Nephron progenitor cell (in vitro differentiated cells): Measurements from ENCODE around the gene ADARB2.

Experiments used
- DNase-seq: peaks from one replicate; pipeline ENCODE4 v3.0.0; 2021
- H3K27ac Mint-ChIP-seq: 2 replicates; pipeline ENCODE4 v1.8.0; 2021; ENCODE audit warnings: mild to moderate bottlenecking, moderate library complexity, mixed read lengths
- H3K27me3 Mint-ChIP-seq: 2 replicates; pipeline ENCODE4 v1.8.0; 2021; ENCODE audit warnings: mild to moderate bottlenecking, low read depth, mixed read lengths; ENCODE audit not compliant: poor library complexity
- H3K36me3 Mint-ChIP-seq: 2 replicates; pipeline ENCODE4 v1.8.0; 2021; ENCODE audit warnings: low read depth, mixed read lengths
- H3K4me1 Mint-ChIP-seq: 2 replicates; pipeline ENCODE4 v1.8.0; 2021; ENCODE audit warnings: mixed read lengths
- H3K4me3 Mint-ChIP-seq: 2 replicates; pipeline ENCODE4 v1.8.0; 2021; ENCODE audit warnings: mild to moderate bottlenecking, moderate library complexity, mixed read lengths
- H3K9me3 Mint-ChIP-seq: 2 replicates; pipeline ENCODE4 v1.8.0; 2021; ENCODE audit warnings: mild to moderate bottlenecking, moderate library complexity, mixed read lengths
- TF ChIP-seq, protein P1 (sequence below): fragments of 200-600 bp; sonication (generic); IDR thresholded peaks from 2 replicates; pipeline ENCODE4 v1.5.0; 2021; ENCODE audit warnings: antibody characterized with exemption

The ADARB2 gene

DNA sequence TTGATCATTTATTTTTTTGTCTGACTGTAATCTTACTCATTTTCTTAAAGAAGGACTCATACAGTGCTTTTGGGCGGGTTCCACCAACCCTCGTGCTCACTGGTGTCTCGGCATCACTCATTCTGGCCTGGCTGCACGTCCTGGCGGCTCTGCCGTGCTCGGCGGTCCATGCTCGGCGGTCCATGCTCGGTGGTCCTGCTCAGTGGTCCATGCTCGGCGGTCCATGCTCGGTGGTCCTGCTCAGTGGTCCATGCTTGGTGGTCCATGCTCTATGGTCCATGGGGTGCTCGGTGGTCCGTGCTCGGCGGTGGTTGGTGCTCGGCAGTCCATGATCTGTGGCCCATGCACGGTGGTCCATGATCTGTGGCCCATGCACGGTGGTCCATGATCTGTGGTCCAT, 608.7 kb downstream of the ADARB2 start:
- Mint-ChIP-seq H3K27ac (no peak overlapping the region), H3K36me3 (peaks cover 96% of the 10 kb centered on the region), H3K4me1 (peaks cover 32% of the 10 kb centered on the region), H3K9me3 (peaks cover 3% of the 10 kb centered on the region), H3K27me3 (no peaks in the 10 kb centered on the region), H3K4me3 (no peak overlapping the region)
- TF ChIP-seq, protein P1, sequence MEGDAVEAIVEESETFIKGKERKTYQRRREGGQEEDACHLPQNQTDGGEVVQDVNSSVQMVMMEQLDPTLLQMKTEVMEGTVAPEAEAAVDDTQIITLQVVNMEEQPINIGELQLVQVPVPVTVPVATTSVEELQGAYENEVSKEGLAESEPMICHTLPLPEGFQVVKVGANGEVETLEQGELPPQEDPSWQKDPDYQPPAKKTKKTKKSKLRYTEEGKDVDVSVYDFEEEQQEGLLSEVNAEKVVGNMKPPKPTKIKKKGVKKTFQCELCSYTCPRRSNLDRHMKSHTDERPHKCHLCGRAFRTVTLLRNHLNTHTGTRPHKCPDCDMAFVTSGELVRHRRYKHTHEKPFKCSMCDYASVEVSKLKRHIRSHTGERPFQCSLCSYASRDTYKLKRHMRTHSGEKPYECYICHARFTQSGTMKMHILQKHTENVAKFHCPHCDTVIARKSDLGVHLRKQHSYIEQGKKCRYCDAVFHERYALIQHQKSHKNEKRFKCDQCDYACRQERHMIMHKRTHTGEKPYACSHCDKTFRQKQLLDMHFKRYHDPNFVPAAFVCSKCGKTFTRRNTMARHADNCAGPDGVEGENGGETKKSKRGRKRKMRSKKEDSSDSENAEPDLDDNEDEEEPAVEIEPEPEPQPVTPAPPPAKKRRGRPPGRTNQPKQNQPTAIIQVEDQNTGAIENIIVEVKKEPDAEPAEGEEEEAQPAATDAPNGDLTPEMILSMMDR: no peak
- no peak for DNase-seq

DNA sequence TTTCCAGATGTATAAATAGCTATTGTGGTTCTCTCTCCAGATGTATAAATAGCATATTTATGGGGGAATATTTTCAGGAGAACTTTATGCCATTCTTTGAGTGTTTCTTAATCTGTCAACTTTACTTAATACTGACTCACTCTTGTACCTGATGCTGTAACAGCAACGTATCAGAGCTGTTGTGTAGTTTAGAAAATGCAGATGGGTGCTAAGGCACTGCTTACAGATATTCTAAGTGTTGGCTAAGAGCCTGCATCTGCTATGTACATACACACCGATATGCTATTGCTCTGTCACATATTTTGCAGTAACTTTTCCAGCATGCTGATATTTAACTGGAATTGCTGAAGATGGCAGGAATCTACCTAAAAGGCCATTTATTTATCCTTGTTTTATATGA, 609.2 kb downstream of the ADARB2 start:
- peaks cover 37% of the 10 kb centered on the region for H3K4me1 Mint-ChIP-seq
- TF ChIP-seq, protein P1: no peak
- peaks cover 96% of the 10 kb centered on the region for H3K36me3 Mint-ChIP-seq
- no peaks in the 10 kb centered on the region for H3K27me3 Mint-ChIP-seq
- no peak overlapping the region for H3K4me3 Mint-ChIP-seq
- no peak for DNase-seq
- H3K9me3 Mint-ChIP-seq: peaks cover 3% of the 10 kb centered on the region
- no peak overlapping the region for H3K27ac Mint-ChIP-seq

DNA sequence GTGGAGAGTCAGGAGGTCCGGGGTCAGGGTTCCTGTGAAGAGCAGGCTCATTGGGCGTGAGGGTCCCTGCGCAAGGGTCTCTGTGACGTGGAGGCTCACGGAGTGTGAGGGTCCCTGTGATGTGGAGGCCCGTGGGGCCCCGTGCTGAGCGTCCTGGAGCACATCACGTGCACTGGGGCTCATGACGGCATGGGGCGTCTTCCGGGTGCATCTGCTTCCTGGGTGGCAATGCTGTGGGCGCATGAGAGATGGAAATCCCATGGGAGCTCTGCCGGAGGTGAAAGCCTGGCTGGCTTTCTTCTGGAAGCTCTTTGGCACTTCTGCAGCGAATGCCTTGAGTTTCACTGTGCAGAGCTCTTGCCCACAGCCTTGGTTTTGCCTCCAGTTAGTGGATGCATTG, 609.7 kb downstream of the ADARB2 start:
- Mint-ChIP-seq H3K9me3 (peaks cover 3% of the 10 kb centered on the region), H3K27ac (peak overlapping the region; percentile 68), H3K36me3 (peaks cover 95% of the 10 kb centered on the region), H3K4me3 (no peak overlapping the region), H3K27me3 (no peaks in the 10 kb centered on the region), H3K4me1 (peaks cover 42% of the 10 kb centered on the region)
- TF ChIP-seq, protein P1: no peak
- DNase-seq: no peak
